ENCODE measurements around the gene STRN. TPM values are rescaled to one million over a fixed set of nuclear protein-coding genes. Genes with fewer than 3 reads are reported as not detected.

STRN gene
- total and polyA plus RNA-seq, 4 donors: 3.7 to 35.9 (median 15.7) TPM

- WGBS, 2 donors: 85 to 94% methylated on average over 11 of the region's 11 CpGs
- Histone ChIP-seq H3K27me3 (ENCODE audit: control insufficient read depth in 3 of 3, insufficient read depth in 3 of 3, low read length in 2 of 3) (no peaks in the 10 kb centered on the region), H3K9ac (ENCODE audit: insufficient read depth in 1 of 2, low read length in 2 of 2) (no peak overlapping the region), H3K4me1 (ENCODE audit: control insufficient read depth in 5 of 5, insufficient read depth in 5 of 5, low read length in 5 of 5) (no peaks in the 10 kb centered on the region), H3K9me3 (ENCODE audit: control insufficient read depth in 4 of 4, insufficient read depth in 3 of 4, low read length in 3 of 4) (peaks cover 0 to 4% (median 0%) of the 10 kb centered on the region in 4 donors), H3K27ac (ENCODE audit: low read depth in 1 of 2, low read length in 1 of 2) (no peak overlapping the region), H3K4me3 (no peak overlapping the region), H3K36me3 (ENCODE audit: control insufficient read depth in 4 of 4, insufficient read depth in 4 of 4, low read length in 4 of 4) (no peaks in the 10 kb centered on the region)
- no peak for TF ChIP-seq CTCF (IDR thresholded peaks at IDR 0.05; ENCODE audit: control extremely low read depth, extremely low read depth)
- ATAC-seq (ENCODE audit: insufficient read depth, low FRiP score): no peak
- no peak for DNase-seq
These were observed 160.6 kb downstream of the STRN start for GRCh38 chr2:36805635-36806224.

- no peak overlapping the region for H3K4me3 ChIP-seq
- H3K9ac ChIP-seq (ENCODE audit: insufficient read depth in 1 of 2, low read length in 2 of 2): no peak overlapping the region
- no peak for TF ChIP-seq CTCF (IDR thresholded peaks at IDR 0.05; ENCODE audit: control extremely low read depth, extremely low read depth)
- DNase-seq: no peak
- no peaks in the 10 kb centered on the region for H3K27me3 ChIP-seq (ENCODE audit: control insufficient read depth in 3 of 3, insufficient read depth in 3 of 3, low read length in 2 of 3)
- no peak overlapping the region for H3K27ac ChIP-seq (ENCODE audit: low read depth in 1 of 2, low read length in 1 of 2)
- 83 to 92% methylated on average over 3 of the region's 3 CpGs for WGBS, 2 donors
- no peaks in the 10 kb centered on the region for H3K36me3 ChIP-seq (ENCODE audit: control insufficient read depth in 4 of 4, insufficient read depth in 4 of 4, low read length in 4 of 4)
- ATAC-seq (ENCODE audit: insufficient read depth, low FRiP score): no peak
- H3K4me1 ChIP-seq (ENCODE audit: control insufficient read depth in 5 of 5, insufficient read depth in 5 of 5, low read length in 5 of 5): no peaks in the 10 kb centered on the region
- H3K9me3 ChIP-seq (ENCODE audit: control insufficient read depth in 4 of 4, insufficient read depth in 3 of 4, low read length in 3 of 4): no peaks in the 10 kb centered on the region
These were observed 163.4 kb downstream of the STRN start for GRCh38 chr2:36802952-36803351.

GRCh38 chr2:36801088-36801487, 165.2 kb downstream of the STRN start:
- H3K9ac ChIP-seq (ENCODE audit: insufficient read depth in 1 of 2, low read length in 2 of 2): no peak overlapping the region
- H3K27ac ChIP-seq (ENCODE audit: low read depth in 1 of 2, low read length in 1 of 2): no peak overlapping the region
- no peaks in the 10 kb centered on the region for H3K9me3 ChIP-seq (ENCODE audit: control insufficient read depth in 4 of 4, insufficient read depth in 3 of 4, low read length in 3 of 4)
- DNase-seq: no peak
- H3K27me3 ChIP-seq (ENCODE audit: control insufficient read depth in 3 of 3, insufficient read depth in 3 of 3, low read length in 2 of 3): peaks cover 0 to 4% (median 0%) of the 10 kb centered on the region in 3 donors
- no peak overlapping the region for H3K4me3 ChIP-seq
- TF ChIP-seq CTCF (IDR thresholded peaks at IDR 0.05; ENCODE audit: control extremely low read depth, extremely low read depth): no peak
- H3K4me1 ChIP-seq (ENCODE audit: control insufficient read depth in 5 of 5, insufficient read depth in 5 of 5, low read length in 5 of 5): no peaks in the 10 kb centered on the region
- ATAC-seq (ENCODE audit: insufficient read depth, low FRiP score): no peak
- H3K36me3 ChIP-seq (ENCODE audit: control insufficient read depth in 4 of 4, insufficient read depth in 4 of 4, low read length in 4 of 4): no peaks in the 10 kb centered on the region
- WGBS, 2 donors: 87 to 92% methylated on average over 6 of the region's 6 CpGs

GRCh38 chr2:36800381-36800780, 166.0 kb downstream of the STRN start:
- H3K9ac ChIP-seq (ENCODE audit: insufficient read depth in 1 of 2, low read length in 2 of 2): no peak overlapping the region
- no peaks in the 10 kb centered on the region for H3K4me1 ChIP-seq (ENCODE audit: control insufficient read depth in 5 of 5, insufficient read depth in 5 of 5, low read length in 5 of 5)
- no peak overlapping the region for H3K4me3 ChIP-seq
- no peak overlapping the region for H3K27ac ChIP-seq (ENCODE audit: low read depth in 1 of 2, low read length in 1 of 2)
- peaks cover 0 to 4% (median 0%) of the 10 kb centered on the region in 3 donors for H3K27me3 ChIP-seq (ENCODE audit: control insufficient read depth in 3 of 3, insufficient read depth in 3 of 3, low read length in 2 of 3)
- H3K36me3 ChIP-seq (ENCODE audit: control insufficient read depth in 4 of 4, insufficient read depth in 4 of 4, low read length in 4 of 4): no peaks in the 10 kb centered on the region
- TF ChIP-seq CTCF (IDR thresholded peaks at IDR 0.05; ENCODE audit: control extremely low read depth, extremely low read depth): no peak
- ATAC-seq (ENCODE audit: insufficient read depth, low FRiP score): no peak
- 89 to 96% methylated on average over 11 of the region's 11 CpGs for WGBS, 2 donors
- DNase-seq: no peak
- H3K9me3 ChIP-seq (ENCODE audit: control insufficient read depth in 4 of 4, insufficient read depth in 3 of 4, low read length in 3 of 4): no peaks in the 10 kb centered on the region

Measured in lung (tissue), 12 donors.